Measurements from ENCODE around the gene HOXD10.

DNA sequence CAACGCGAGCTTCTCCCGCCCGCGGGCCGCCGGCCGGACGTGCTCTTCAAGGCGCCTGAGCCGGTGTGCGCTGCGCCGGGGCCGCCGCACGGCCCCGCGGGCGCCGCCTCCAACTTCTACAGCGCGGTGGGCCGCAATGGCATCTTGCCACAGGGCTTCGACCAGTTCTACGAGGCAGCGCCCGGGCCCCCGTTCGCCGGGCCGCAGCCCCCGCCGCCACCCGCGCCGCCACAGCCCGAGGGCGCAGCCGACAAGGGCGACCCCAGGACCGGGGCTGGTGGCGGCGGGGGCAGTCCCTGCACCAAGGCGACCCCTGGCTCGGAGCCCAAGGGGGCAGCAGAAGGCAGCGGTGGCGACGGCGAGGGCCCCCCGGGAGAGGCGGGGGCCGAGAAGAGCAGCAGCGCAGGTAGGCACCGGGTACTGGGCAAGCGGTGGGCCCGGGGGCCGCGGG is 8.8 kb upstream of the HOXD10 start:
- TF ChIP-seq, protein P1, sequence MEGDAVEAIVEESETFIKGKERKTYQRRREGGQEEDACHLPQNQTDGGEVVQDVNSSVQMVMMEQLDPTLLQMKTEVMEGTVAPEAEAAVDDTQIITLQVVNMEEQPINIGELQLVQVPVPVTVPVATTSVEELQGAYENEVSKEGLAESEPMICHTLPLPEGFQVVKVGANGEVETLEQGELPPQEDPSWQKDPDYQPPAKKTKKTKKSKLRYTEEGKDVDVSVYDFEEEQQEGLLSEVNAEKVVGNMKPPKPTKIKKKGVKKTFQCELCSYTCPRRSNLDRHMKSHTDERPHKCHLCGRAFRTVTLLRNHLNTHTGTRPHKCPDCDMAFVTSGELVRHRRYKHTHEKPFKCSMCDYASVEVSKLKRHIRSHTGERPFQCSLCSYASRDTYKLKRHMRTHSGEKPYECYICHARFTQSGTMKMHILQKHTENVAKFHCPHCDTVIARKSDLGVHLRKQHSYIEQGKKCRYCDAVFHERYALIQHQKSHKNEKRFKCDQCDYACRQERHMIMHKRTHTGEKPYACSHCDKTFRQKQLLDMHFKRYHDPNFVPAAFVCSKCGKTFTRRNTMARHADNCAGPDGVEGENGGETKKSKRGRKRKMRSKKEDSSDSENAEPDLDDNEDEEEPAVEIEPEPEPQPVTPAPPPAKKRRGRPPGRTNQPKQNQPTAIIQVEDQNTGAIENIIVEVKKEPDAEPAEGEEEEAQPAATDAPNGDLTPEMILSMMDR (conservative IDR thresholded peaks at IDR 0.05 in 1 of 2, IDR thresholded peaks at IDR 0.05 in 1 of 2; ENCODE audit: low read depth in 1 of 2, low read length in 2 of 2), result no peak
- no peak for TF ChIP-seq EZH2 (IDR thresholded peaks at IDR 0.05; ENCODE audit: low read length, missing control alignments)

All from fibroblast of lung (primary cell).